Measurements from ENCODE around the gene EPB41L2. TPM values are rescaled to one million over a fixed set of nuclear protein-coding genes. Genes with fewer than 3 reads are reported as not detected.

The EPB41L2 gene
- total RNA-seq, 2 donors from 2014 or later, result 160 to 189 TPM

GRCh38 chr6:130981409-130981808 lies 81.6 kb downstream of the EPB41L2 start:
- DNase-seq, result no peak
- Mint-ChIP-seq H3K27ac (no peak overlapping the region), H3K27me3 (ENCODE audit: insufficient read depth) (no peaks in the 10 kb centered on the region), H3K4me1 (peaks cover 34% of the 10 kb centered on the region), H3K9me3 (peaks cover 12% of the 10 kb centered on the region), H3K36me3 (ENCODE audit: low read depth) (peaks cover 8% of the 10 kb centered on the region), H3K4me3 (no peak overlapping the region)
- H3K36me3 ChIP-seq (ENCODE audit: control insufficient read depth, insufficient read depth, low read length), result peaks cover 7% of the 10 kb centered on the region
- no peak overlapping the region for H3K9ac ChIP-seq (ENCODE audit: extremely low read depth, low read length, poor library complexity, severe bottlenecking)
- no peak overlapping the region for H3K27ac ChIP-seq (ENCODE audit: low read depth, low read length)
- H3K4me1 ChIP-seq (ENCODE audit: control insufficient read depth, insufficient read depth, low read length), result peaks cover 8% of the 10 kb centered on the region
- no peak overlapping the region for H3K4me3 ChIP-seq (ENCODE audit: low read length)
- TF ChIP-seq CTCF (conservative IDR thresholded peaks at IDR 0.05), result no peak
- peaks cover 19% of the 10 kb centered on the region for H3K9me3 ChIP-seq (ENCODE audit: control insufficient read depth, low read length)
- no peaks in the 10 kb centered on the region for H3K27me3 ChIP-seq (ENCODE audit: control insufficient read depth, insufficient read depth, low read length, poor library complexity, severe bottlenecking)

- Histone ChIP-seq H3K4me3 (ENCODE audit: low read length) (no peak overlapping the region), H3K36me3 (ENCODE audit: control insufficient read depth, insufficient read depth, low read length) (peaks cover 1% of the 10 kb centered on the region), H3K27me3 (ENCODE audit: control insufficient read depth, insufficient read depth, low read length, poor library complexity, severe bottlenecking) (no peaks in the 10 kb centered on the region), H3K27ac (ENCODE audit: low read depth, low read length) (no peak overlapping the region), H3K4me1 (ENCODE audit: control insufficient read depth, insufficient read depth, low read length) (peaks cover 8% of the 10 kb centered on the region), H3K9ac (ENCODE audit: extremely low read depth, low read length, poor library complexity, severe bottlenecking) (no peak overlapping the region), H3K9me3 (ENCODE audit: control insufficient read depth, low read length) (peaks cover 10% of the 10 kb centered on the region)
- H3K36me3 Mint-ChIP-seq (ENCODE audit: low read depth), result peaks cover 8% of the 10 kb centered on the region
- no peak for TF ChIP-seq CTCF (conservative IDR thresholded peaks at IDR 0.05)
- peak overlapping the region; percentile 29 for H3K27ac Mint-ChIP-seq
- DNase-seq, result no peak
- 83 to 90% methylated on average over 3 to 5 of the region's 5 CpGs for WGBS, 2 experiments (ENCODE audit: insufficient coverage in 1 of 2, insufficient read length in 1 of 2)
- peak overlapping the region; percentile 1 for H3K4me3 Mint-ChIP-seq
- peaks cover 8% of the 10 kb centered on the region for H3K9me3 Mint-ChIP-seq
- peaks cover 34% of the 10 kb centered on the region for H3K4me1 Mint-ChIP-seq
- no peaks in the 10 kb centered on the region for H3K27me3 Mint-ChIP-seq (ENCODE audit: insufficient read depth)
Observed at GRCh38 chr6:130980310-130981032, 82.6 kb downstream of the EPB41L2 start.

GRCh38 chr6:130978660-130979396 lies 84.2 kb downstream of the EPB41L2 start:
- Histone ChIP-seq H3K27ac (ENCODE audit: low read depth, low read length) (no peak overlapping the region), H3K9me3 (ENCODE audit: control insufficient read depth, low read length) (no peaks in the 10 kb centered on the region), H3K4me1 (ENCODE audit: control insufficient read depth, insufficient read depth, low read length) (peaks cover 10% of the 10 kb centered on the region), H3K36me3 (ENCODE audit: control insufficient read depth, insufficient read depth, low read length) (no peaks in the 10 kb centered on the region), H3K9ac (ENCODE audit: extremely low read depth, low read length, poor library complexity, severe bottlenecking) (no peak overlapping the region), H3K4me3 (ENCODE audit: low read length) (no peak overlapping the region), H3K27me3 (ENCODE audit: control insufficient read depth, insufficient read depth, low read length, poor library complexity, severe bottlenecking) (no peaks in the 10 kb centered on the region)
- Mint-ChIP-seq H3K4me3 (no peak overlapping the region), H3K4me1 (peaks cover 36% of the 10 kb centered on the region), H3K27me3 (ENCODE audit: insufficient read depth) (no peaks in the 10 kb centered on the region), H3K9me3 (no peaks in the 10 kb centered on the region), H3K36me3 (ENCODE audit: low read depth) (peaks cover 3% of the 10 kb centered on the region), H3K27ac (no peak overlapping the region)
- DNase-seq, result no peak
- 86 to 91% methylated on average over 3 to 5 of the region's 5 CpGs for WGBS, 2 experiments (ENCODE audit: insufficient coverage in 1 of 2, insufficient read length in 1 of 2)
- TF ChIP-seq CTCF (conservative IDR thresholded peaks at IDR 0.05), result no peak

All from endodermal cell (in vitro differentiated cells).